HL-60 (cell line): ENCODE measurements around the gene STARD3NL.

Source experiments
- CTCF ChIP-seq: IDR thresholded peaks from one replicate; pipeline ENCODE4 v1.5.1; 2011; ENCODE audit warnings: low read length, control low read depth, inconsistent platforms; ENCODE audit not compliant: insufficient read depth
- GABPA ChIP-seq: IDR thresholded peaks from 2 replicates; pipeline ENCODE4 v1.6.1; 2012; ENCODE audit warnings: low read depth
- SPI1 ChIP-seq: IDR thresholded peaks from 2 replicates; pipeline ENCODE4 v1.6.1; 2012; ENCODE audit warnings: low read depth, mild to moderate bottlenecking, borderline replicate concordance

- TF ChIP-seq CTCF (no peak), SPI1 (no peak), GABPA (no peak)
These were observed 29.8 kb downstream of the STARD3NL start for GRCh38 chr7:38207843-38208242.
